ENCODE data around the gene BOC. TPM values are rescaled to one million over a fixed set of nuclear protein-coding genes. Genes with fewer than 3 reads are reported as not detected.
"Not testable (repeated sequence)": the region's sequence is repeated elsewhere in the genome, so short reads cannot be mapped to it uniquely, and the experiment has no call there.

The BOC gene
- 100 to 1,000 TPM in 1 of 10 donors, 10 to 100 TPM in 9; 46.9 to 103 (median 66.5) TPM for polyA plus RNA-seq (ENCODE audit: insufficient read length in 10 of 10)
- long read RNA-seq, donor 1, partial matches to known transcripts = 8 of 9 reads
- long read RNA-seq, donor 1, other reads (novel, unspliced or antisense) = 0 of 9 reads
- long read RNA-seq, donor 2, partial matches to known transcripts = 22 of 22 reads
- long read RNA-seq, donor 2, other reads (novel, unspliced or antisense) = 0 of 22 reads
- long read RNA-seq, donor 3 = 0 reads
- long read RNA-seq, donor 4, partial matches to known transcripts = 29 of 29 reads
- long read RNA-seq, donor 4, other reads (novel, unspliced or antisense) = 0 of 29 reads
- long read RNA-seq, donor 5, partial matches to known transcripts = 0 of 2 reads
- long read RNA-seq, donor 5, other reads (novel, unspliced or antisense) = 0 of 2 reads
- long read RNA-seq, donor 6, full-length matches to known transcripts = 7 of 60 reads
- long read RNA-seq, donor 6, partial matches to known transcripts = 53 of 60 reads
- long read RNA-seq, donor 6, other reads (novel, unspliced or antisense) = 0 of 60 reads
- long read RNA-seq, donor 7, full-length matches to known transcripts = 2 of 31 reads
- long read RNA-seq, donor 7, partial matches to known transcripts = 29 of 31 reads
- long read RNA-seq, donor 7, other reads (novel, unspliced or antisense) = 0 of 31 reads
- long read RNA-seq, donor 8, partial matches to known transcripts = 46 of 46 reads
- long read RNA-seq, donor 8, other reads (novel, unspliced or antisense) = 0 of 46 reads
- long read RNA-seq, donor 9 = 0 reads

DNA sequence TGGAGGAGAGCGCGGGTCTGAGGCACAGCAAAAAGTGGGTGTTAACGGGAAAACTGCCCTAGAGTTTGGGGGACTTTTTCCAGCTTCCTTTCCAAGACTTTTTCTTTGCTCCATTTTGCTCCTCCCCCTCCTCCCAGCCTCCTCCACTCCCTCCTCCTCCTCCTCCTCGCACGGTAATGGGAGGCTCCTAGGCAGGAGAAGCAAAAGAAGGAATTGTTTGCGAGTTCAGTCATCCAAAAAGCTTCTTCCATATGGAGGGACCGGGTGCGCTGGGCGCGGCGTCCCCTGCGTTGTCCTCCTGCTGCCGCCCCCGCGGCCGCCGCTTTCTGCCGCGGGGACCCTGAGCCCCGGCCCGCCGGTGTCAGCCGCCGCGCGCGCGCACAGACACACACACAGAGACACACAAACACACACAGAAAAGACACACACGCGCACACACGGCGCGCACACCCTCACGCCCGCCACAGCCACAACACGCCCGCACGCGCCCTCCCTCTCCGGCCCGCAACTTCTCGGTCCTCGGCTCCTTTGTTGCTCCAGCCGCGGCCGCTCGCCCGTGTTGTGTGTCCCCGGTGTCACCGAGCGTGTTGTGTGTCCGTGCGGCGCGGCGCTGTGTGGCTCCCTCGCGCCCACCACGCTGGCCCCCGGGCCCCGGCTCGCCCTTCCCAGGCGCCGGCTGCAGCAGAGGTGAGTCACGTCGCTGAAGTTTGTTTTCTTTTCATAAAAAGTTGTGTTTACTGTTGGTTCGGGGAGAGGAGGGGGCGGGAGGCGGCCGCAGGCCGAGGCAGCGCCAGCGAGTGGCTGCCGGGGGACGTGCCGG, at the start of gene BOC:
Gene BOC, plus strand, starts transcription at position 228 of the 820 bp plus-strand sequence. CDS start 38,246 bp downstream, outside the sequence.
- peak; percentile 85 to 96 (median 89) for DNase-seq

GRCh38 chr3:113161661-113162060, 49.7 kb upstream of the BOC start:
- no peak for DNase-seq

GRCh38 chr3:113163152-113163551, 48.2 kb upstream of the BOC start:
- DNase-seq = no peak

- peak in 1 of 3 donors; percentile 64 for DNase-seq
These were observed 45.5 kb upstream of the BOC start for GRCh38 chr3:113165841-113166240.

DNA sequence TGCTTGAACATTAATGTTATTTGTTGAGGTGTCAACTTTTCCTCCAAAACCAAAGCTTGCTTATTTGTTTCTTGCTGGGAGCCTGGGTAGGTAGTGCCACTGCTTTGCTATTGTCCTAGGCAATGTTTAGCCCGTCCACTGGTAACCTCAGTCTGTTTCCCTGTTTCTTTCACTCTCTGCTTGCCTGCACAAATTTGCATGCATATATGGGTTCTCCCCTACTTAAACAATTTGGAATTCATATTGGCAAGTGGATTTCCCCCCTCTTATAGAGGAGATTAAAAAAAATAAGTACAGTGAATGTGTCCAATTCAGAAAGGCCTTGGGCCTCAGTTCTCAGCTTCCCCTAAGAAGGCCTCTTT, 45.0 kb upstream of the BOC start:
- DNase-seq = no peak

DNA sequence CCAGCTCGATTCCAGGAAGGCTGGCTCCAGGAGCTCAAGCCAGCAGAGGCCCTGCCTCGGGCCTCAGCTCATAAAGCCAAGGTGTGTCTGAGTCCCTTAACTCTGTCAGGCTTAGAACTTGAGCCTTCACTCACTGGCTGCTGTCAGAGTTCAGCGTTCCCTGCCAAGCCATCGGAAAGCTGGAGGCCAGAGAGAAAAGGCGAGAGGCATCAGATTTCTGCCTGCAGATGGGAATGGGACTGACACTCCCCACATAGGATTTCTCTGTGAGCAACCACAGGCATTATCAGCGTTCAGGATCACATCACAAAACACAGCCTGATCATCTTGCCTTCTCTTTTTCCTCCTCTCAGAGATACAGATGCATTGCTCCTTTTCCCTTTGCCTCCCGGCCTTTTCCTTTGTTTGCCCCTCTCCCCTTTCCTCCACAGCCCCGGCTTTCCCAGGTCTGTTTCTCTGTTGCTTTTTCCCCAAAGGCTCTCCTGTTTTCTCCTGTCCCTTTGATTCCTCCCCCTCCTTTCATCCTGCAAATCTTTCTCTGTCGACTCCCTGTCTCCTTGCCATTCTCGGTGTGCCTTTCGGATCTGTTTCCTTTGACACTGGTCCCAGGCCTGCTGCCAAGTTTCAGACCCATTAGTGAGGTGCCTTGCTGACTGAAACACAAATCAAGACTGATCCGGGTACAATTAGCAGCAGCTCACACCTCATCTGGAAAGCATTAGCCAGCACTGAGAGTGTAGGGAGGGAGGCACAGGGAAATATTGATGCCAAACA, 44.5 kb upstream of the BOC start:
- DNase-seq = peak; percentile 88 to 96 (median 92)

GRCh38 chr3:113167825-113168801, 43.2 kb upstream of the BOC start:
- peak in 1 of 3 donors; percentile 69 for DNase-seq

DNA sequence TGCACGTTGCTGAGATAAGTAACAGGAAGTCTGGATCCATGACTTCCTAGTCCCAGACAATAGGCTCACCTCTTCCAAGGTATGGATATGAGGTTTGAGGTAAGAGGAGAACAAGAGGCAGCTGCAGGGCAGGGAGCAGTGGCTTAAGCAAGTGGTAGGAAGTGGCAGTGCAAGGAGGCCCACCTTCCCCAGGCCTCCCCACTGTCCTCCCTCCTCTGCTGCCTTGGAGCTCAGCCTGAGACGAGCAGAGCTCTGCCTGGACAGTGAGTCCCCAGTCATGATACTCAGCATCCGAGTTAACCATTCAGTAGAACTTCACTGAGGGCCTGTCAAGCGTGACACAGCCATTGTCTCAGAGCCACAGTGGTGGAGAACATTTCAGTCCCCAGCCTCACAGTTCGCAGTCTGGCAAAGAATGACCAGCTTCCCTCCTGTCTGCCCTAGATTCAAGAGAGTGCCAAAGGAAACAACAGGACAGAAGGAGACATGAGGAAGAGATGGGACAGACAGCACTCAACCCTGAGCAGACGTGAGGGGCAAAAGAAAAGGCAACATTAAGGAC, 41.4 kb upstream of the BOC start:
- peak in 1 of 3 donors; percentile 47 for DNase-seq

DNA sequence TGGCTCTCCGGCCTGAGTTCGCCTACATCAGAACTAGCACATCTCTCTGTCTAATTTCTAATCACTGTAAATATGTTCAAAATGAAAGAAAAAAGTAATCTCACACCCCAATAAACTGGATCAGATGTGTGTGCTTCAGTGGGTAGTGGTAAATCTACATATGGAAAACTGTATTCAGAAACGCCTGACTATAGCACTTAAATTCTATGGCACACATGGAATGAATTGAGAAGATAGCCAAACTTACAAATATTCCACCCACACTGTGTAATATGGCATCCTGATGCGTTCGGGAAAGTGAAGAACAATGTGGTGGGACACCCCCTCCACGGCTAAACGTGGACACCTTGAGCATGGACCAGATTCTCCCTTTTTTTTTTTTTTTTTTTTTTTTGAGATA, 40.6 kb upstream of the BOC start:
- no peak for DNase-seq

GRCh38 chr3:113171675-113172300, 39.6 kb upstream of the BOC start:
- not testable (repeated sequence) for DNase-seq

GRCh38 chr3:113173102-113173501, 38.3 kb upstream of the BOC start:
- no peak for DNase-seq

- no peak for DNase-seq
These were observed 37.1 kb upstream of the BOC start for GRCh38 chr3:113174304-113174703.

DNA sequence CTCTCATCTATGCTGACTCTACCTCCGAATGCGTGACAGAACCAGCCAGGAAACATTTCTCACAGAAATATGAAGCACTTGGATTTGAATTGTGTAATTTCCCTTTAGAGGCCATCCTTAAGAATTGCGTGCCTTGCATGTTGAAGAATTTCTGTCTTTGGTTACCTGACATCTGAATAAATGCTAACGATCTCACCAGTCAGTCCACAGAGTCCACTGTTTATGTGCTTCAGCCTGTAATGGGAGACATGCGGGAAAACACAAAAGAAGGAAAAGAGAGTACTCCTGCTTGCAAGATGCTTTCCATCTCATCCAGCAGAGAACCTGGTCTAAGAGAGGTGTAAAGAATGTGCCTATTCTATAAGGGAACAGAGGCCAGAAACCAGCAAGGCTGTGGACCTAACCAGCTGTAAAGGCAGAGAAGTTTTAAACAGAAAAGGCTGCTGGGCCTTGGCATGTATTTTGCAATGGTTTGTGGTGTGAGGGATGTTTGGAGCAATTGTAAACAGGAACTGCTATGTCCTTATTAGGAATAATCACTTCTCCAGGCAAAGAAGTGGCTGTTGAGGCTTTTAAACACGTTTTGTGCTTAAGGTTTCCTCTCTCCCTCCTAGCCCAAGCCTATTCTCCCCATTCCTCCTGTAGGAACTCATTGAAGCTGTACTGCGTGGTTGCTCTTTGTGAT, 36.4 kb upstream of the BOC start:
- DNase-seq = peak in 1 of 3 donors; percentile 30

- no peak for DNase-seq
These were observed 33.8 kb upstream of the BOC start for GRCh38 chr3:113177526-113177925.

GRCh38 chr3:113179235-113179824, 32.0 kb upstream of the BOC start:
- no peak for DNase-seq

GRCh38 chr3:113183748-113184661, 27.4 kb upstream of the BOC start:
- DNase-seq = no peak
